Hematopoietic multipotent progenitor cell treated with erythropoietin and hydrocortisone succinate and interleukin-3 and kit ligand, for 6 days (in vitro differentiated cells): Measurements from ENCODE around the gene WFDC2.
"Not testable (repeated sequence)": the region's sequence is repeated elsewhere in the genome, so short reads cannot be mapped to it uniquely, and the experiment has no call there.

Experiments
- DNase-seq: peaks from one replicate; pipeline ENCODE4 v3.0.0-alpha.2; 2015

WFDC2 gene

DNA sequence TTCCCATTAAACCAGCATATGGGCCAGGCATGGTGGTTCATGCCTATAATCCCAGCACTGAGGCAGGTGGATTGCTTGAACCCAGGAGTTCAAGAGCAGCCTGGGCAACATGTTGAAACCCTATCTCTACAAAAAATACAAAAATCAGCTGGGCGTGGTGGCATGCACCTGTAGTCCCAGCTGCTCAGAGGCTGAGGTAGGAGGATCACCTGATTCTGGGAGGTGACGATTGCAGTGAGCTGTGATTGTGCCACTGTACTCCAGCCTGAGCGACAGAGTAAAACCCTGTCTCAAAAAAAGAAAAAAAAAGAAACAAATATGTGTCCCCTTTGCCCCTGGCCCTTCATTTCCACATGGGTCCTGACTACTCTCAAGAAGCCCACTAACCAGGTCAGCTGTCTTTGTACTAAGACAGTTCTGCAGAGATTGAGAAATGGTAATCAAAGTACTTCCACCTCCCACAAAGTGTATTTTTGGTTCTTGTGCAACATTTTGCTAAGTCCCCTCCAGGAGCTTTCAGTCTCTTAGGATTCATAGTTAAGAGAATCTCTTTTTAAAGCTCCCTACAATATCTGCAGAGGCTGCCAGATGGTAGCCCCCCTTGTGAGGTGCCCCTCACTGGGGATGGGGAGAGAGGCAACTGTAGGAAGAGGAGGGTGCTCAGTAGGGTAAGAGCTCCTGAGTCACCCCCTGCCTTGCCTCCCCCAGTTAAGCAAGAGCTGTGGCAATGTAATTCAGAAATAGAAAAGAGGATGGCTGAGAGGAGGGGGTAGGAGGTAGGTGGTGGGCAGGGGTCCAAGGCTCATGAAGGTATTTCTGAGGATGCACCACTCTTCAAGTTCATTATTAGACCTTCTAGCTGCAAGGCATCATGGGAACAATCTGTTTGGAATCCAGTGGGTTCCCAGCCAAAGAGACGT, 16.5 kb upstream of the WFDC2 start:
- no peak for DNase-seq

DNA sequence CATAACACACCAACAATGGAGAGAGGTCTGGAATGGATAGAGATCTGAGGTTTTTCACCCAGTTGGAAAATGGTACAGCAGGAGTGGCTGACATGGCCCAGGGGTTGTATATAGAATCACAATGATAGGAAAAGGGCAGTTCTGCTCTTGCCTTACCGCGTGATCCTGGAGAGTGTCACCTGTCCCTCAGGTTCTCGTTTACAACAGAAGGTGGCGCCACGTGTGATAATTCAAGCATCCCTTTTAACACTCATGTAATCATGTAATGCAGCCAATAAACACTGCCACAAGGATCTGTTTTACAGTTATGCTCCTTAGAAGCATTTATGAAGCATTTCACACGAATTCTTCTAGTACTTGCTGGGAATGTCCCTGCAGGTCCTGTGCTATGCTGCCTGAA, 12.9 kb upstream of the WFDC2 start:
- peak; percentile 66 for DNase-seq

DNA sequence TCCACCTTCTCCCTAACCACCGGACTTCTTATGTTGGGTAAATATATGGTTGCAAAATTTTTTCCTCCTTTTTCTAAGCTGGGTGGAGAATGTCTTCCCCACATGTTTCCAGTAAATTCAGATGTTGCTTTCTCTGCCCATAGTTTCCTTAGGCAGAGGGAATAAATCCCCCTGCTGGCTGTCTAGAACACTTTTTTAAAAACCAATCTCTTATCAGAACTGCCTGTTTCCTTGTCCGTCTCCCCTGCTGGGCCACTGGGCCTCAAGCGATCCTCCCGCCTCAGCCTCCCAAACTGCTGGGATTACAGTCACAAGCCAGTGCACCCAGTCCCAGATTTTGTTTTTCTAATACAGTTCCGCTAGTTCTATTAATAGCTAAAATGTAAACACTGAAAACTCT, 9.9 kb upstream of the WFDC2 start:
- peak; percentile 44 for DNase-seq

DNA sequence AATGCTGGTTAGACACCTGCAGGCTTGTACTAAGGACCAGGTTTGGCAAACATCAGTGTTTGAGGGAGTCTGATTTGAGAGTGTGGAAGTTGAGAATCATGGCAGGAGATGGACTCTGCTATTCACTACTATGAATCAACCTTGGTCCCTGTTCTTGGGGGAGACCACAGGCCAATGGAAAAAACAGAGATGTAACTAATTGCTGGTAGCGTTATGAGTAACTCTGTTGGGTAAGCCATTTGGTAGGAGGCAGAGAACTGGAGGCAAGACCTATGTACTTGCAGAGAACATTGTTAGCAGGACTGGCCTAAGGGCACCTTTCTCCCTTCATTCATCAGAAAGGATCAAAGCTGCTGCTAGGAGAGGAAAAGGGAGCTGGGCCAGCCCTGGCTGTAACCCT, 8.3 kb upstream of the WFDC2 start:
- no peak for DNase-seq

DNA sequence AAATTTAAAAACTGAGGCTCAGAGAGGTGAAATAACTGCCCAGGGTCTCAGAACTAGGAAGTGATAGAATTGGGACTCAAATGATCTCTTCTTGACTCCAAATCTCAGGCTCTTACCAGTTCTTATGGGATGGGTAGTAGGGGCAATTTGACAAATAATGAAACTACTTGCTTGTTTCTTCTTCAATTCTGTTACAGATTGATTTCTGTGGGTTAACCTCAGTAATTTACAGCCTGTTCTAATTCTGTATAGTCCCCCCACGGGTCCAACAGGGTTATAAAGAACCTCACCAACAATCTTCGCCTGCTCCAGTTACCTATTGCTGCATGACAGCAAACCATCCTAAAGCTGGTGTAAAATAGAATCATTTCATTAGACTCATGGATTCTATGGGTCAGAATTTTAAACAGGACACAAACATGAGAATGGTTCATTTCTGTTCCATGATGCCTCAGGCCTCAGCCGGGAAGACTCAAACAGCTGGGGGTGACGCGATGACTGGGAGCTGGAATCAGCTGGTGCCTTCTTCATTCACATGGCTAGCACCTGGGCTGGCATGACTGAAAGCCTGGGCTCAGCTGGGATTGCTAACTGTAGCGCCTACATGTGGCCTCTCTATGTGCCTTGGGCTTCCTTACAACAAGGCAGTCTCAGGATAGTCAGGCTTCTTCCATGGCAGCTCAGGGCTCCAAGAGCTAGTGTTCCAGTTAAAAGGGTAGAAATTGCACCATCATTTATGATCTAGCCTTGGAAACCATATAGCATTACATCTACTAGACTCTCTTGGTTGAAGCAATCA, 6.6 kb upstream of the WFDC2 start:
- DNase-seq: no peak

DNA sequence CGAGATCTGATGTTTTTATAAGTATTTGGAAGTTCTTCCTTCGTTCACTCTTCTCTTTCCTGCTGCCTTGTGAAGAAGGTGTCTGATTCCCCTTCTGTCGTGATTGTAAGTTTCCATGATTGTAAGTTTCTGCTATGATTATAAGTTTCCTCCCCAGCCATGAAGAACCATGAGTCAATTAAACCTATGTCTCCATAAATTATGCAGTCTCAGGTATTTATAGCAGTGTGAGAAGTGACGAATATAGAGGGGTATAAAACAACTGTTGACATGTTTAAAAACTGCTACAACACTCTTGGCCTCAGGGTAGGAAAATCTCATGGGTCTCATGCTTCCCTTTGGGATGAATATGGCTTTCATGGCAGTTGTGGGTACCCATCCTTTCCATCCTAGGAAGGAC, 5.8 kb upstream of the WFDC2 start:
- DNase-seq: no peak

DNA sequence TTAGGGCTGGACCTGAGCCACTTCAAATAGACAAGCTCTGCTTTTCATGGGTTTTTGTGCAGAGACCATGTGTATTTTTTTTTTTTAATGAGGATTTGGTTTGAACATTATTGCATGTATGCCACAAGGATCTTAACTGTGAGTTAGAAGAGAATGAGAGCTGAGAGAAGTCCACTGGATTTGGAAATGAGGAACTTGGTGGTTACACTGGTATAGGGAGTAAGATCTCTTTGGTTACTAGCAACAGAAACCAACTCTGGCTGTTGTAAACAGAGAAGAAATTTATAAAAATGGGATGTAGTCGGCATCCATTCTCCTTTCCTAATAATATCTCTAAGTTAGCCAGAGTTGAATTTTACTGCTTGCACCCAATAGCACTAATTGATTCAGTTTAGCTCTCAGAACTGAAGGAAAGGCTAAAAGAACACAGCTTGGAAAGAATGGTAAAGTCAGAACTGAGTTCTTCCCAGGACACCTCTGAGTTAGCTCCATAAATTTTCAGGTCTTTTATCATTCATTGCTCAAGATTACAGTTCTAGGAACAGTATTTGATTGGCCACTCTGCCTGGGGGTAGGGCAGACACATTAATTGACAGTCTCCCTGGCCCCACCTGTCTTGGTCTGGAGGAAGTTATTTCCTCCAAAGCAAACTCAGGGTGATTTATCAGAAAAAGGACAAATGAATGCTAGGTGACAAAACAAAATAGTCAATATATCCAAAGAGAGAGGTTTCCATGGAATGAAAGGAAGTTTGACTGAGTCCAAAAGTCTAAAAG, 3.9 kb upstream of the WFDC2 start:
- DNase-seq: peak; percentile 31

DNA sequence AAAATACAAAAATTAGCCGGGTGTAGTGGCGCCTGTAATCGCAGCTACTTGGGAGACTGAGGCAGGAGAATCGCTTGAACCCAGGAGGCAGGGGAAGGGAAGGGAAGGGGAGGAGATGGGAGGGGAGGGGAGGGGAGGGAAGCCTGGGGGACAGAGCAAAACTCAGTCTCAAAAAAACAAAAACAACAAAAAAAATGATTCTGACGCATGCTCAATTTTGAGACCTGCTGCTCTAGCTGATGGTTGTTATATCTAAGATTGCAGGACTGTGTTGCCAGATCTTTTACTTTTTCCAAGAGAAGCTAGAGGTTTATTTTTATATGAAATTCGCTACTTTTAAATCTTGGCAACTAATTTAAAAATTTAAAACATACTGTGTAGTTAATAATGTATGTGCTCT, 2.4 kb upstream of the WFDC2 start:
- DNase-seq: no peak

DNA sequence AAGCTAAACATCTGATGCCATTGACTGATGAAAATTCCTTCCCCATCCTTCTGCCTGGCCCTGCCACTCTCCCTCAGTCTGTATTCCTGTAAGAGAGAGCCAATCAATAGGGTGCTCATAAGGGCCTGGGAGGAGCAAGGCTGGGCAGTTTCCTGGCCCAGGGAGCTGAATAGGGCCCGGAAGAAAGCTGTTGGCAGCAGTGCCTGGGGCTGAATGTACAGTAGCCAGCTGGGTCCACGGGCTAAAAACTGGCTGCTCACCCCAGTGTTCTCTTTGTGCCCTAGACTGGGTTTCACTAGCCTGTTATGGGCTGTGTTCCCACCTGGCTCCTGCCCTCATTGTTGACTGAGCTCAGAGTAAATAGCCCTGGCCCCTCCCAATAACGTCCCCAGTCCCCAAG, 1.7 kb upstream of the WFDC2 start:
- no peak for DNase-seq

DNA sequence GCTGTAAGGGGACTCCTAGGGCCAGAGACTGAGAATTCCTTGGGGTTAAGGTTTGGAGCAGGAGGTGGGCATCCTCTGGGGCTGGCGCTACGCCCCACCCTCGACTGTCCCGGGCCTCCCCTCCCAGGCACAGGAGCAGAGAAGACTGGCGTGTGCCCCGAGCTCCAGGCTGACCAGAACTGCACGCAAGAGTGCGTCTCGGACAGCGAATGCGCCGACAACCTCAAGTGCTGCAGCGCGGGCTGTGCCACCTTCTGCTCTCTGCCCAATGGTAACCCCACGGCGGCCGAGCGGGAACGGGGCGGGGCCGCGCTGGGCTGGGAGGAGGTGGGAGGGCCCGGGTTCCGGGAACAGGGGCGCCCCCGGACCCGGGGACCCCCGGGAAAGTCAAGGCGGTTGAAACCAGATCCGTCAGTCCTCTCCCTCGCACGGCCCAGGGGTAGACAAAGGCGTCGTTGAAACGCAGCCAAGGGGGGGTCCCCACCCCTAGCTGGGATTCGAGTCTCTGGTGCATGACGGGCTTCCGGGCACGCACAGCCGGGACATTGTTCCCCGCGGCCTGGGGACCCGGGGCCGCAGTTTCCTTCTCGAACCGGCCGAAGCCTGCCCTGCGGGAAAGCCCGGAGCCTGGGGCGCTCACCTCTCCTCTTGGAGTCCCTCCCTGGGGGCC, 844 bp downstream of the WFDC2 start:
- DNase-seq: no peak

DNA sequence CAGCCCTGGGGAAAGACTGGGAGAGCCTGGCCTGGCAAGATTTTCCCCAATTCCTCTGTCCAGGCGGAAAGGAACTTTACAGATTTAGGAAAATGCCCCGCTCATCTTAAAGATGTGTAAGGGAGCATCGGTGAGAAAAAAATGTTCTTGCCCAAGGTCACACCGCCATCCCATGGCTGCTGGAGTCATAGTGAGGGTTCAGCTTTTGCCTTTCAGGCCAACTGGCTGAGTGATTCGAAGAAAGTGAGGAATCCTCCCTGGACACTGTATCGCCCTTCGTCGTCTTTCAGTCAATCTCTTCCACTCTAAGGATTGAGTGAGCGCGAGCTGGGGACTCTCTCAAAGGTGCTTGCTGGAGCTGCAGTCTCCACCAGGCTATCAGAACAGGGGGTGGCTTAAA, 1.4 kb downstream of the WFDC2 start:
- peak; percentile 23 for DNase-seq

DNA sequence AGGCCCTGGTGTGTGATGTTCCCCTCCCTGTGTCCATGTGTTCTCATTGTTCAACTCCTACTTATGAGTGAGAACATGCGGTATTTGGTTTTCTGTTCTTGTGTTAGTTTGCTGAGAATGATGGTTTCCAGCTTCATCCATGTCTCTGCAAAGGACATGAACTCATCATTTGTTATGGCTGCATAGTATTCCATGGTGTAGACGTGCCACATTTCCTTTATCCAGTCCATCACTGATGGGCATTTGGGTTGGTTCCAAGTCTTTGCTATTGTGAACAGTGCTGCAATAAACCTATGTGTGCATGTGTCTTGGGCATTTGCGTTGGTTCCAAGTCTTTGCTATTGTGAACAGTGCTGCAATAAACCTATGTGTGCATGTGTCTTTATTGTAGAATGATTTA, 2.7 kb downstream of the WFDC2 start:
- not testable (repeated sequence) for DNase-seq

DNA sequence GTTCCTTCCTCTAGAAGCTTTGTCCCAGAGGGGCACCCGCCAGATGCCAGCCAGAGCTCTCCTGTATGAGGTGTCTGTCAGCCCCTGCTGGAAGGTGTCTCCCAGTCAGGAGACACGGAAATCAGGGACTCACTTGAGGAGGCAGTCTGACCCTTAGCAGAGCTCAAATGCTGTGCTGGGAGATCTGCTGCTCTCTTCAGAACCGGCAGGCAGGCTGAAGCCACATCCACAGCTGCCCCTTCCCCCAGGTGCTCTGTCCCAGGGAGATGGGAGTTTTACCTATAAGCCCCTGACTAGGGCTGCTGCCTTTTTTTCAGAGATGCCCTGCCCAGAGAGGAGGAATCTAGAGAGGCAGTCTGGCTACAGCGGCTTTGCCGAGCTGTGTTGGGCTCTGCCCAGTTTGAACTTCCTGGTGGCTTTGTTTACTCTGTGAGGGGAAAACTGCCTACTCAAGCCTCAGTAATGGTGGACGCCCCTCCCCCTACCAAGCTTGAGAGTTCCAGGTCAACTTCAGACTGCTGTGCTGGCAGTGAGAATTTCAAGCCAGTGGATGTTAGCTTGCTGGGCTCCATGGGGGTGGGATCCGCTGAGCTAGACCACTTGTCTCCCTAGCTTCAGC, 8.1 kb downstream of the WFDC2 start:
- not testable (repeated sequence) for DNase-seq

DNA sequence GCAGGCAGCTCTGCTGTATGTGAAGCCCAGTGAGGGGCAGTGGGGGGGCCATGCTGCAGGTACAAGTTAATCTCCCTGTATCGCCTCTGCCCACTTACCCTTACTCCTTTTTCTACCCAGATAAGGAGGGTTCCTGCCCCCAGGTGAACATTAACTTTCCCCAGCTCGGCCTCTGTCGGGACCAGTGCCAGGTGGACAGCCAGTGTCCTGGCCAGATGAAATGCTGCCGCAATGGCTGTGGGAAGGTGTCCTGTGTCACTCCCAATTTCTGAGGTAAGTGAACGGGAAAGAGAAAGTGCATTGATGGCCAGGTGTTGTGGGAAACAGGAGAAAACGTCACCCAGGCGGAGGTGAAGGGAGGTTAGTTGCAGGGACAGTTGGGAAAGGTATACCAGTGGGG, 10.3 kb downstream of the WFDC2 start:
- no peak for DNase-seq

DNA sequence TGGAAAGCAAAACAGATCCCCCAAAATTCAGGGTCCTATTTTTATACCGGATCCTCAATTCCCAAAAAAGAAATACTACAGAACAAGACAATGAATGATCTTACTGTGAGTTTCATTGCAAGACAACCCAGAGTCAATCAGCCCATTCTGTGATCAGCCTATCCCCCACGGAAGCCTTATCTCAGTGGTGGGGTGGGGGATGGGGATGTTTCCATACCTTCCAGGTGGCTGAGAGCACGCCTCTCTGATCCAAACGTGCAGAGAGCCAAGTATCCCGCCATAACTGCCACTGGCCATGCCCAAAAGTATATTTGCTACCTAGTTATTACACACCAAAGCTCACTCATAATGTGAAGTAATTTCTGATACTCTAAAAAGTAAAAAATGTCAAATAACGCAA, 15.1 kb downstream of the WFDC2 start:
- DNase-seq: no peak

DNA sequence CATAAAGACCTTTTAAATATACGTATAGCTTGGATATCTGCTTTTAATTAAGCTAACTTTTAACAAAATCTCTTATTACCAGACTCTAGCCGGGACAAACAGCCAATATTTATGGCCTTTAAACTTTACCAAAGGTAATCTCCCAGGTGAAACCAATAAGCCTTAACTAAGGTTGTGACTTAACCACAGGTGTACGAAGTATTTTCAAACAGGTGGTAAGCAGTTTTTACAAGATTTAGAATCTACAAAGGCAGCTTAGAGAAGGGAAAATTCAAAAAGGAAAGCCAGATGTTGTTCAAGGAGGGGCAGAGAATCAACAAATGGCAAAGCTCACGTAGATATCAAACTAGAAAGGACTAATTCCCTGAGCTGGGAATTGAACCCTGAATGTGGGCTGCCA, 15.8 kb downstream of the WFDC2 start:
- no peak for DNase-seq

DNA sequence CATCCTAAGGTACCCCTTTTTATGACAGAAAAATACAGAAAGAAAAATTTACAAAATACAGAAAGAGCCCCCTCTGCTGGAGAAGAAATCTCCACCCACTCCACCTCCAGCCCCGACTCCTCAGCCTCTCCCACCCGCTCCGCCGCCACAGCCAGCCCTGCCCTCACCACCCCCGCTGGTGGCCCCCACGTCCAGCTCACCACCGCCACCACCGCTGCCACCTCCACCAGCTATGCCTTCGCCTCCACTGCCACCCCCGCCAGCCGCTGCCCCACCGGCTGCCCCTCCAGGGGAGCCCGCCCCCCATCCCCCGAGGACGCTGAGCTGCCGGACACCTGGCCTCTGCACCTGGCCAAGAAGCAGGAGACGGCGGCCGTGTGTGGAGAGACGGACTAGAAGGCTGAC, 17.7 kb downstream of the WFDC2 start:
- peak; percentile 41 for DNase-seq

DNA sequence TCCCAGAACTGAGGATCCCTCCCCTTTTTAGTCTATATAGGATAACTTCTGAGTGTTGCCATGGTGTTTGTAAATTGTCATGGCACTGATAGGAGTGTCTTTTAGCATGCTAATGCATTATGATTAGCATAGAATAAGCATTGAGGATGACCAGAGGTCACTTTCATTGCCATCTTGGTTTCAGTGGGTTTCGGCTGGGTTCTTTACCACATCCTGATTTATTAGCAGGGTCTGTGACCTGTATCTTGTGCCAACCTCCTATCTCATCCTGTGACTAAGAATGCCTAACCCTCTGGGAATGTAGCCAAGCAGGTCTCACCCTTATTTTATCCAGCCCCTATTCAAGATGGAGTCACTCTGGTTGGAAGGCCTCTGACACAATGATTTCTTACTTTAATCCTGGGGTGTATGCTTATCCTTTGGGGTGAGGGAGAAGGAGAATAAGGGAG, 19.6 kb downstream of the WFDC2 start:
- no peak for DNase-seq

DNA sequence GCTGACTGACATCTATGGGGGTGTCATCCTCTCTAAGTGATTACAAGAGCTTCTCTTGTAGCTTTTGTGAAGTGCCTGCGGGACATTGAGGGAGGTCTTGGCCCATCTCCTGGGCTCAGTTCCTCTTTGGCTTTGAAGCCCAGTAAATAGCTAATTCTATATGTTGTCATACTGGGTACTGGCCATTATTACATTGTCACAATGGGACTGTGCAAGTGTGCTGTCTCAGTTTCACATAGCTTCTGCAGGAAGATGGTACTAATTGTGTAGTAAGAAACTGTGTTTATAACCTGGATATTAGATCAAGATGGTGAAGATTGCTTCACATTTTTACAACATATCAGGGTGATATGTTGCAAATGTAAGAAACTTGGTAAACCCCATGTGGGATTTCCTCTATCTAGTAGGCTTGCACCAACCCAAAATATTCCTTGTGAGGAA, 26.0 kb downstream of the WFDC2 start:
- DNase-seq: no peak

DNA sequence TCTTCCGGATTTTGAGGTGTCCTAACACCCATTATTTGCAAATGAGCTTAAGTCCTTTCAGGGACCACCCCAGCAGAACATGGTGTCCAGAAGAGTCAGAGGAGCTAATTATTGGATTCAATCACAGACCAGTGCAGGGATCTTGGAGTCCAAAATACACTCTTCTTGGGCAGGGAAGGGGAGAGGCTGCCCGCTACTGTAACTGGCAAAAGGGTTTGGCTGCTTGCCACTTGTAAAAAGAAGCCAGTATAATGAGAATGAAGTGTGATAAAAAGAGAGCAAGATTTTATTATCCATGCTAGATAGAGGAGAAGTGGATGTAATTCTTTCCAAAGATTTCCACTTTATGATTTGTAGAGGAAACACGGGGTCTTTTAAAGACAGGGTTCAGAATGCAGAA, 26.6 kb downstream of the WFDC2 start:
- no peak for DNase-seq

DNA sequence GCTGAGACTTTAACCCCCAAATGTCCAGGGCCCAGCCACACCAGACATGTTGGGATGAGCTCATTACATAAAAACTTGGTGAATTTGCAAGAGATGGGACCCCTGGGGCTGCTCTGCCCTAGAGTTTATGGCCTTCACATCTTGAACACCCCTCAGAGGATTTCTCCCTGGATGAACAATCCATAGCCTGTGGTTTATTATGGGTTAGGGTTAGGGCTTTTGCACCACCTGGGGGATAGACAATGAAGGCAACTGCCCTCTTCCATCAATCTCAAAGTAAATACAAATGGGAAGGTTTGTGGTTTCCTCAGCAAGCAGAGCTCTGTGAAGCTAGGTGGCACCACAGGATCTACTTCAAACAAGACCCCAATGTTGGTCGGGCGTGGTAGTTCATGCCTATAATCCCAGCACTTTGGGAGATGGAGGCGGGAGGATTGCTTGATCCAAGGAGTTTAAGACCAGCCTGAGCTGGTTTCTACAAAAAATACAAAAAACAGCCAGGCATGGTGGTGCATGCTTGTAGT, 28.5 kb downstream of the WFDC2 start:
- DNase-seq: no peak

DNA sequence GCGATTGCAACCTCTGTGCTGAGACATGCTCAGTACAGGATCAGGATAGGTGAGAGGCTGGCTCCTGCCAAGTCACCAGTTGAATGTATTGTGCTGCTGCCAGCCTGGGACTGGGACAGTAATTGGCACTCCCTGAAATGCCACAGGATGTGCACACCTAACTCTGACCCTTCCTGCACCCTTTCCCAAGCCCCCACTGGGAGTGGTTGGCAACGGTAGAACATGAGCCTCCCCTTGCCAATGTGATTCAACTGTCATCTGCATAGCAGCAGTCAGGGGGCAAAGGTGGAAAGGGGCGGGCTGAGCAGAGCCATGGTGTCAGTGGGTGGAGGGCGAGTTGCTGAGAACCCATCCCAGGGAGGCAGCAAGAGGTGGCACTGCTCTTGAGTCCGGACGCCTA, 30.5 kb downstream of the WFDC2 start:
- DNase-seq: no peak
